LoVo (cell line): ENCODE results near the gene TSSK3.

Source experiments
- DNase-seq: peaks from one replicate; pipeline ENCODE4 v3.0.0-alpha.2; 2016; ENCODE audit warnings: low spot score

TSSK3 gene

DNA sequence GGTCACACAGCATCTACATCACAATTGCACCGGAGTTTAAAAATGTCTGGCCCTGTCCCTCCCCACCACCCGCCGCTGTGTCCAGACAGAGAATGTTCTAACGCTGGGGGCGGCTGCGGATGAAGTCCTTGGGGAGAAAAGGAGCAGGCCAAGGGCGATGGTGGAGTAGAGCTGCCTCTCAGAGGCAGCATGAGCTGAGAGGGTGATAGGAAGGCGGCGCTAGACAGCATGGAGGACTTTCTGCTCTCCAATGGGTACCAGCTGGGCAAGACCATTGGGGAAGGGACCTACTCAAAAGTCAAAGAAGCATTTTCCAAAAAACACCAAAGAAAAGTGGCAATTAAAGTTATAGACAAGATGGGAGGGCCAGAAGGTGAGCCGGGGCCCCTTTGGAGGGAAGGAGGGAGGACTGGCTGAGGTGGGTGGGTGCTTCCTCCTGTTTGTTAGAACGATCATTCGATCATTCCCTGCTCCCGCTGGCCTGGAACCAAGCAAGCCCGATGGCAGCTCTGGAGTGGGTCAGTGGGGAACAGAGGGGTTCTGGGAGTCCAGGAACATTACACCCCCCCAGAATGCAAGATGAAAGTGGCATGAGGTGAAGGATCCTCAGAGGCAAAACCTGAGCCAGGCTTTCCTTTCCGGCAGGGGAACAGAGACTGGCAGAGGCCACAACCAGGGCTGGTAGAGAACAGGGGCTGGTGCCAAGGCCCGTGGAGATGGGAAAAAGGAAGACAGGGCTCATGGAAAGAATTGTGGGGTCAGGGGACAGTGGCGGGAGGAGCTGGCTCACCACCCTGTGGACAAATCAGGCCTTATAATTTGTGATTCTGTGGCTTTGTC is at the start of gene TSSK3, which contains the start of gene FAM229A:
TSSK3 (plus strand) TSS at position 66 of the 840 bp plus-strand sequence; CDS start at position 229, 163 bp downstream.
FAM229A (minus strand) TSS at position 12 of the 840 bp plus-strand sequence. CDS start 394 bp downstream, outside the sequence.
- DNase-seq, result no peak

GRCh38 chr1:32316903-32317277 is 45.4 kb upstream of the TSSK3 start:
- DNase-seq, result no peak

GRCh38 chr1:32318127-32318869 is 44.0 kb upstream of the TSSK3 start:
- DNase-seq, result no peak

GRCh38 chr1:32321712-32322291 is 40.5 kb upstream of the TSSK3 start:
- DNase-seq, result peak; percentile 88

GRCh38 chr1:32327204-32327603 is 35.1 kb upstream of the TSSK3 start:
- no peak for DNase-seq

DNA sequence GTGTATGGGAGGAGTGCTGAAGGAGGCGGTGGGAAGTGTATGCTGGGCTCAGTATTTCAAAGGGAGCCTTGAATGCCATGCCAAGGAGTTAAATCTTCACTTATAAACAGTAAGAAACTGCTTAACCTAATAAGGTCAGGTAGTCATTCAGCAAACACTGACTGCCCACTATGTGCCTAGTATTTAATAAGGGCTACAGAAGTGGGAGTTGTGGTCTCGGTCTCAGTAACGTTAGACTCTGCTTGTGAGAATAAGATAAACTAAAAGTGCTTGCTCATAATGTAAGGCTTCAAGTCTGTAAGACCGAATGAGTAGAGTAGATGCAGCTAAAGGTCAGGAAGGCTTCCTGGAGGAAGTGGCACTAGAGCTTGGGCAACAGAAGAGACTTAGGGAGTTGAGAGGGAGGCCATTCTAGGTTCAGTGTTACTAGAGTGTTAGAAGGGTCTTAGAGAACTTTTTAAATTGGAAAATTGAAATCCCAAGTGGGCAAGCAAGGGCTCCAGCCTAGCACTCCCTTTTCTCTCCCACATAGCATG is 32.3 kb upstream of the TSSK3 start:
- DNase-seq, result no peak

GRCh38 chr1:32330558-32331151 is 31.7 kb upstream of the TSSK3 start:
- DNase-seq, result no peak

DNA sequence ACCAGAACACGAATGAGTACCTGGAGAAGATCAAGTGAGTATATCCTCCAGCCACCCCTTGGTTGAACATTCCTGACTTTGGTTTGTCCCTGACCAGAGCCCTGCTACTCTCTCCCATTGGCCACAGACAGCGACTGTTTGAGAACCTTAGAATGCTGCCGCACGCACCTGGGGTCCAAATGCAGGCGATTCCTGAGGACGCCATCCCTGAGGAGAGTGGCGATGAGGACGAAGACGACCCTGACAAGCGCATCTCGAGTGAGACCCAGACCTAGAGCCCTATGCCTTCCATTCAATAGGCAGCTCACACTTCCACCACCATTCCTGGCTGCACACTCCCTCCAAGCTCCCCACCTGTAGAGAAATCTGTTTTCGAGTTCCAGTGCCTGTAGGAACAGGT is 30.8 kb upstream of the TSSK3 start:
- DNase-seq, result no peak

- DNase-seq, result no peak
Measured at GRCh38 chr1:32332290-32333079, 29.9 kb upstream of the TSSK3 start.

- DNase-seq, result no peak
Measured at GRCh38 chr1:32333251-32333963, 28.9 kb upstream of the TSSK3 start.

GRCh38 chr1:32334274-32334861 is 28.0 kb upstream of the TSSK3 start:
- DNase-seq, result no peak

DNA sequence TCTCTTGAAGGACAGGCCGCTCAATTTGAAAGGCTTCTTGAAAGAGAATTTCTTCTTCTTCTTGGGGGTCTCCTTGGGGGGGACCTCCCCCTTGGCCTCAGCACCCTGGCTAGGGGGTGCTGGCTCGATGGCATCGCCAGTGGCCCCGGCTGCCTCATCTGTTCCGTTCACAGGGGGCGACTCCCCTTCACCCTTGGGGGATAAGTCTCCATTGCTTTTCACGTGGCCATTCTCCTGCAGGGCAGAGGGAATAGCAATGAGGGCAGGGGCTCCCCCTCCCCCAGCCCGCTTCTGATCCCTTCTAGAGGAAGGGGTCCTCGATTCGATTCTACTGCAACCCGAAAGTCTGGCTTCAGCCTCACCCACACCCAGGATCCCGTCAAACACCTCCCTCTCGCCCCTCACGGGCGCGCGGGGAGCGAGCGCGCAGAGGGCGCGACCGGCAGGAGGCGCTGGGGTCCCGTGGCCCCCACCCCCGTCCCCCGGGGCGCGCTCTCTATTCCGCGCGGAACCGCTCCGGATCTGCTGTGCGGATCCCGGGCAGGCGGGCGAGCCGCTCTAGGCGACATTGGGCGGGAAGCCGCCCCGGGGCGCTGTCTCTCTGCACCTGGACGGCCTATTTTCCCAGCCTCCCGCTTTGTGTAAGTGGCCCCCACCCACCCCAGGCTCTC is 27.3 kb upstream of the TSSK3 start:
- peak; percentile 34 for DNase-seq

DNA sequence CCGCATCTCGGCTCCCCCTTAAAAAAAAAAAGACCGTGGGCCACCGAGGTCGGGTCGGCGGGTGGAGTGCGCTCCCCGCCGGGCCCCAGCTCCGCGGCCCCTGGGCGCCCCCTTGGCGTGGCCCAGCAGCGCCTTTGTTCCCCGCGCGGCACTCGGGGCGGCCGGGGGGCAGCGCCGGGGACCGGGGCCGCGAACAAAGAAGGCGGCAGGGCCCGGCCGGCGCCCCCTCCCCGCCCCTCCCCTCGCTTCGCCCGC is 26.9 kb upstream of the TSSK3 start:
- no peak for DNase-seq

DNA sequence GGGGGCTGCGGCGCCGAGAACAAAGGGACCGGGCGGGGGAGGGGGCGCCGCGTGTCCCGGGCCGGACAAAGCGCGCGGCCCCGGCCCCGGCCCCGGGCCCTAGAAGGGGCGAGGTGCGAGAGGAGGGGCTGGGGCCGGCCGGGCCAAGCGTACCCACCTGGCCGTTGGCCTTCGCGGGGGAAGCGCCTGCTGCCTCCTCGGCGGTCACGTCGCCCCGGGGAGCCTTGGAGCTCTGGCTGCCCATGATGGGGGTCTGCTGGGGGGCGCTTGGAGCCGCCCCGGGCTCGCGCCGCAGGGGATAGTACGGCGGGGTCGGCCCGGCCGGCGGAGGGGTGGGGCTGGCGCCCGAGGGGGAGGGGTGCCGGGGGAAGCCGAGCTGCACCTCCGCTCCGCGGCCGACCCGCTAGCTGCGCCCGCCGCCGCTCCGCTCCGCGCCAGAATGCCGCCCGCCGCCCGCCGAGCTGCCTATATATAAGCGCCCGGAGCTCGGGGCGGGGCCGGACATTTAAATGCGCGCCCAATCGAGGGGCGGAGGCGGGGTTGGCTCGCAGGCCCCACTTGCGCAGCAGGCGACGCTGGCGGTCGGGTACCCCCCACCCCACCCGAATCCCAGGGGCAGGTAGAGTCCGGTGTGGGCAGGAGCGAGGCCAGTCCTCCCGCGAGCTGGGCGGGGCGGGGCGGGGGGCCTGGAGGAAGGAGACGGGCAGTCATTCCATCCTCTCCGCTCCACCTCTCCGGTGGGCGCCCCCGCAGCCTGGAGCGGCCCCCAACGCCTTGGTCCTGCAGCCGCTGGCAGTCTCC is 26.3 kb upstream of the TSSK3 start, which contains the start of gene MARCKSL1:
MARCKSL1 (minus strand) TSS at position 444 of the 801 bp plus-strand sequence; CDS start at position 244, 200 bp downstream.
- peak; percentile 84 for DNase-seq

DNA sequence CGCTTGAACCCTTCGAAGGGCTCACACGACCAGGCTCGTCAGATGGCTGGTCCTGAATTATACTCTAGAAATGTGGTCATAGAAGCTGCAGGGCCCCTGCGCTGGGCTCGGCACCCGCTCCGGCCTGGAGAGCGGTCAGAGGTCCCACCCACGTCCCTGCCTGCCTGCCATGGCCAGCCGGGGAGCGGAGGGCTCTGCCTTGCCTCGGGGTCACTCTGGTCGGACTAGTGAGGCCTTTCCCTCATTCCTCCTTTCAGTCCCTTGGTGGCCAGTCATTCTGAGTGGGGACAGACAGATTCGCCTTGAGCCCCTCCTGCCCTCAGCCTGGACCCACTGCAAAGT is 25.8 kb upstream of the TSSK3 start:
- DNase-seq, result no peak

- no peak for DNase-seq
Measured at GRCh38 chr1:32336963-32337675, 25.2 kb upstream of the TSSK3 start.

DNA sequence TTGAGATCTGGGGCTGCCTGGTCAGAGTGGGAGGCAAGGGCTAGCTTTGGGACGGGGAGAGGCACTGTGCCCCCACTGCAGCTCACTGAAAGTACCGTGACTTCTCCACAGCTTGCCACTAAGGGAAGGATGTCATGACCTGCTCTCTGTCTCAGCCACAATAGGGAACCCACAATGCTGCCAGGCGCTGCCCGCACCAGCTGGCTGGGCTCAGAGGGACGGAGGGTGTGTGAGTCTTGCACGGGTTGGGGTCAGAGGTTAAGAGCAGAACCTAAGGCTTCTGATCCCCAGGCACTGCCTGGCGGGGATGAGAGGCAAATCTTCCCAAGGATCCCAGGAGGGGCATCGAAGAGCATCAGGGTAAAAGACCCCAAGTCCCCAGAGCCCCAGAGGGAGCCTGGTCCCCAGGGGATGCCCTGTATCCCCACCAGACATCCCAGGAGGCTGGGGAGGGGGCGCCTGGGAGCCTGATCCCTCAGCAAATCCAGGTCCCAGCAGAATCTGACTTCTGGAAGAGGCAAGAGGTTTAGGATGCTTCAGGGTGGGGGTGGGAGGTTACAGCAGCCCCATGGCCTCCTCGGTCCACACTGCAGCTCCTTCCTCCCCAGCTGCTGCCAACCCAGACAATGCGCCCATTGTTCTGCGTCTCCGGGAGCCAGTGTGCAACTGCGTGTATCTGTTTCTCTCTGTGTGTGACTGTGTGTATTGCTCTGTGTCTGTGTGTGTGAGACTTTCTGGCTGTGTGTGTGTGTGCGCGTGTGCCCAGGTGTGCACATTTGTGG is 24.3 kb upstream of the TSSK3 start:
- DNase-seq, result no peak
